CD4-positive, alpha-beta T cell treated with Interleukin-21 for 1 hour (primary cell): ENCODE measurements around the gene LPO.

ENCODE experiments used
- DNase-seq: peaks from one replicate; pipeline ENCODE4 v3.0.0-alpha.2; 2020

LPO gene

DNA sequence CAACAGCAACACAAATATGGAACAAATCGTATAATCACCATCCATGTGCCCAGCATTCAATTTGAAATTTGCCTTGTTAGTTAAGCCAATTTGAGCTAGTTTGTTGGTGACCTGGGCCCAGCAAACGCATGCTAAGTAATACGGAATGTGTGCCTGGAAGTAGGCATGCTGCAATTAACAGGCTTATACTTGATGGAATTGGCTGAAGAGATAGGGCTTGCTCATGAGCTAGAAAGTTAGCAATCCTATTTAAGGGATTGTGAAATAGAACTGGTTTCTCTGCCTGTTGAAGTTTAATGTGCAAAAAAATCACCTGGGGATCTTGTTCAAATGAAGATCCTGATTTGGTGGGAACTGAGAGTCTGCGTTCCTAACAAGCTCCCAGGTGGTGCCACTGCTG lies 8.5 kb upstream of the LPO start:
- no peak for DNase-seq

GRCh38 chr17:58231641-58232040 lies 6.7 kb upstream of the LPO start:
- no peak for DNase-seq

GRCh38 chr17:58232707-58233156 lies 5.7 kb upstream of the LPO start:
- DNase-seq: peak; percentile 14

DNA sequence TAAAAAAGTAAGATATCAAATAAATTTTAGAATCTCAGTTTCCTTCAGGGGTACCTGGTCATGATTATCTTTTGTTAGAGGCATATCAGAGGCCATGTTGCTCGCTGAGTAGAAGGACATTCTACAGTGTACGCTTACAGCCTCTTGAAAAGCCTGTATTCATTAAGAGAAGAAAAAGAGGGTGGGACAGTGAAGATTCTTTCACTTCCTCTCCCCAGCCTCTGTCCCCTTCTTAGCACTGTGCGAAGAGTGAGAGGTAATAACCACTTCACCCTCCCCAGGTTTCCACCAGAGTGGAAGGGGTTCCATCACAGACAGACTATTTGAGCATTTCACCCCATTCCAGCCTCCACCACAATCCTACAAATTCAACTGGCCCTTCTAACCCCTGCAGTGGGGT lies 4.8 kb upstream of the LPO start:
- no peak for DNase-seq

GRCh38 chr17:58234512-58234911 lies 3.9 kb upstream of the LPO start:
- no peak for DNase-seq

- no peak for DNase-seq
Measured at GRCh38 chr17:58235821-58236220, 2.6 kb upstream of the LPO start.

DNA sequence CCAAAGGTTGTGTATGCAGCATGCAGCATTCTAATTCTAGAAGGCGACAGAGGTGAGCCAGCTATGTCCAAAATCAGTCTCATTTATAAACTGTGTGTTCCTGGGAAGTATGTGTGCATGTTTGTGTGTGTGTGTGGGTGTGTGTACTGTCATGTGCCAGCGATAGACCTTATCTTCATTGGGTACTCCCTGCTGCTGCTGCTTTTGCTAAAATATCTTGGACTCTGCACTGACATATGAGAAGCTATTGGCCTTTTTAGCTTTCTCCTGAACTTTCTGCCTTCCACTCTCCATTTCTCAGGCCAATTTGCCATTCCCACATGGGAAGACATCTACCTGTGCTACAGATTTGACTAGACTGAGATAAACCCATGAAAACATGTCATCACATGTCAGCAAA lies 2.0 kb upstream of the LPO start:
- DNase-seq: no peak

GRCh38 chr17:58239987-58240386 lies 1.6 kb downstream of the LPO start:
- DNase-seq: no peak

GRCh38 chr17:58242171-58242784 lies 3.9 kb downstream of the LPO start:
- DNase-seq: no peak

GRCh38 chr17:58244963-58245362 lies 6.6 kb downstream of the LPO start:
- DNase-seq: no peak

GRCh38 chr17:58245428-58246103 lies 7.2 kb downstream of the LPO start:
- DNase-seq: no peak

DNA sequence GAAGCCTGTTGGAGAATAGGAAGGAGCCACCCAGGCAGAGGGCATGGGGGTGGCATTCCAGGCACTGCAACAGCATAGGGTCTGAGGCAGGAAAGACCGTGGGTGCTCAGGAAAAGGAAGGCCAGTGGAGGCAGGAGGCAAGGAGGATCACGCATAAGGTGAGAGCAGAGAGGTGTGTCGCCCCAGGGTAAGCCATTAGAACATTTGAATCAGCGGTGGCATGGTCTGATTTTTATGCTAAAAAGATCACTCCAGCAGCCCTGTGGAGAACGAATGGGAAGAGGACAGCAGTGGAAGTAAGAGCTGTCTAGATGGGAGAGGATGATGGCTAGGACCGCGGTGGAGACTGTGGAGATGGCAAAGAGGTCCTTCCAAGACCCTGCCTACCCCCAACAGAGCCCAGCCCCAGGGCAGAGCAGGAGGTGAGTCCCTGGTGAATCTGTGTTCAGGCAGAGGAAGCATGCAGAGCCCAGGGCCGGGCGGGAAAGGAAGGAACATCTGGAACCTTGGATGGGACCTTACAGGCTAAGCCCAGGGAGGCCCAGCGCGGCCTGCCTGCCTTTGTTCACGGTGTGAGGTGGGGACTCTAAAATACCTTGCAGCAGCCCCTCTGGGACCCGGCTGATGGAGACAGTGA lies 7.8 kb downstream of the LPO start:
- no peak for DNase-seq

- DNase-seq: no peak
Measured at GRCh38 chr17:58246781-58247180, 8.4 kb downstream of the LPO start.

- DNase-seq: no peak
Measured at GRCh38 chr17:58247511-58248363, 9.4 kb downstream of the LPO start.

DNA sequence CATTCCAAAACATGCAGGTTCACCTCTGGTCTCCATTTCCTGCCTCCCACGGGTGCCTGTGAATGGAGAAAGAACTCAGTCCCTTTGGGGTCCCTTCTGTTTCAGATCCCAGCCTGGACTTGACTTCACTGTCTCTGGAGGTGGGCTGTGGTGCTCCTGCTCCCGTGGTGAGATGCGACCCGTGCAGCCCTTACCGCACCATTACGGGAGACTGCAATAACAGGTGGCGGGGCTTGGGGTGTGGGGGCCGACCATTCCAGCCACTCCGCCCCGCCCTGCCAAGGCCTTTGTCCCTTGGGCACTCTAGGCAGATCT lies 10.5 kb downstream of the LPO start:
- no peak for DNase-seq

GRCh38 chr17:58249270-58250133 lies 11.1 kb downstream of the LPO start:
- DNase-seq: peak; percentile 75

DNA sequence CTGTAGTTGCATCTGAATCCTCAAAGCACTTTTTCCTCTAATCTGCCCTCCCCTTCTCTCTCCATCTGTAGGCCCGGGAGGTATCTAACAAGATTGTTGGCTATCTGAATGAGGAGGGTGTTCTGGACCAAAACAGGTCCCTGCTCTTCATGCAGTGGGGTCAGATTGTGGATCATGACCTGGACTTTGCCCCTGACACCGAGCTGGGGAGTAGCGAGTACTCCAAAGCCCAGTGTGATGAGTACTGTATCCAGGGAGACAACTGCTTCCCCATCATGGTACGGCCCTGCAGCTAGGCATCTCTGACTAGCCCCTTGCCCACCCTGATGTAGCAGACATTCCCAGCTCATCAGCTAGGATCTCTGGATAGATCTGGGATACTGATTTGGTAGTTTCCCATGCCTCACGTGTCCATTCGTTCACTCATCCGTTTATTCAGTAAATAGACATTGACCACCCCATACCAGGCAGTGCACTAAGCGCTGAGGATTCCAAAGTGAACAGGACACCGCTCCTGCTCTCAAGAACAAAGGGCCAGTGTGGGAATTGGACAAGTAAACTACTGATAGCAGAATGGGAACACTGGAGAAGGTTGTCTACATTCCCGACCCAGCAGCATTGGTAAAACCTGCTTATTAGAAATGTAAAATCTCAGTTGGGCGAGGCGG lies 12.1 kb downstream of the LPO start:
- DNase-seq: no peak

- DNase-seq: no peak
Measured at GRCh38 chr17:58252141-58252540, 13.8 kb downstream of the LPO start.

- no peak for DNase-seq
Measured at GRCh38 chr17:58253082-58253481, 14.7 kb downstream of the LPO start.

- no peak for DNase-seq
Measured at GRCh38 chr17:58254803-58255202, 16.4 kb downstream of the LPO start.

DNA sequence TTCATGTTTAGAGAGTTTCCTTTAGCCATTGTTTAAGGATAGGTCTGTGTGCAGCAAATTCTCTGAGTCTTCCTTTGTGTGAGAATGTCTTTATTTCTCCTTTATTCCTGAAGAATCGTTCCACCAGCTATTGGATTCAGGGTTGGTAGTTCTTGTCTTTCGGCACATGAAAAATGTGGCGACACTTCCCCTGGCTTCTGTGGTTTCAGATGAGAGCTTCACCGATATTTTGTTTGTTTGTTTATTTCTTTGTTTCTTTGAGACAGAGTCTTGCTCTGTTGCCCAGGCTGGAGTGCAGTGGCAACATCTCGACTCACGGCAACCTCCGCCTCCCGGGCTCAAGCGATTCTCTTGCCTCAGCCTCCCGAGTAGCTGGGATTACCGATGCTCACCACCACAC lies 23.8 kb downstream of the LPO start:
- no peak for DNase-seq

GRCh38 chr17:58263773-58264172 lies 25.4 kb downstream of the LPO start:
- DNase-seq: no peak
